HUES48 (cell line): ENCODE results near the gene ATP10A.

Experiments used
- H3K27ac ChIP-seq: one replicate; pipeline ENCODE4 v1.7.0; 2013; ENCODE audit warnings: low read depth, low read length, inconsistent platforms
- H3K27me3 ChIP-seq: 2 replicates; pipeline ENCODE4 v1.6.1; 2013; ENCODE audit warnings: mild to moderate bottlenecking, low read length; ENCODE audit not compliant: control insufficient read depth, insufficient read depth
- H3K36me3 ChIP-seq: 2 replicates; pipeline ENCODE4 v1.6.1; 2013; ENCODE audit warnings: low read length; ENCODE audit not compliant: control insufficient read depth, insufficient read depth
- H3K4me1 ChIP-seq: 2 replicates; pipeline ENCODE4 v1.6.1; 2013; ENCODE audit warnings: mild to moderate bottlenecking, low read length; ENCODE audit not compliant: control insufficient read depth, insufficient read depth
- H3K4me3 ChIP-seq: 2 replicates; pipeline ENCODE4 v1.5.1; 2013; ENCODE audit warnings: mild to moderate bottlenecking, low read depth, low read length
- H3K9ac ChIP-seq: 2 replicates; pipeline ENCODE4 v1.6.1; 2013; ENCODE audit warnings: mild to moderate bottlenecking, low read depth, low read length, moderate library complexity
- H3K9me3 ChIP-seq: 2 replicates; pipeline ENCODE4 v1.6.1; 2013; ENCODE audit warnings: low read length; ENCODE audit not compliant: control insufficient read depth, insufficient read depth

The ATP10A gene

DNA sequence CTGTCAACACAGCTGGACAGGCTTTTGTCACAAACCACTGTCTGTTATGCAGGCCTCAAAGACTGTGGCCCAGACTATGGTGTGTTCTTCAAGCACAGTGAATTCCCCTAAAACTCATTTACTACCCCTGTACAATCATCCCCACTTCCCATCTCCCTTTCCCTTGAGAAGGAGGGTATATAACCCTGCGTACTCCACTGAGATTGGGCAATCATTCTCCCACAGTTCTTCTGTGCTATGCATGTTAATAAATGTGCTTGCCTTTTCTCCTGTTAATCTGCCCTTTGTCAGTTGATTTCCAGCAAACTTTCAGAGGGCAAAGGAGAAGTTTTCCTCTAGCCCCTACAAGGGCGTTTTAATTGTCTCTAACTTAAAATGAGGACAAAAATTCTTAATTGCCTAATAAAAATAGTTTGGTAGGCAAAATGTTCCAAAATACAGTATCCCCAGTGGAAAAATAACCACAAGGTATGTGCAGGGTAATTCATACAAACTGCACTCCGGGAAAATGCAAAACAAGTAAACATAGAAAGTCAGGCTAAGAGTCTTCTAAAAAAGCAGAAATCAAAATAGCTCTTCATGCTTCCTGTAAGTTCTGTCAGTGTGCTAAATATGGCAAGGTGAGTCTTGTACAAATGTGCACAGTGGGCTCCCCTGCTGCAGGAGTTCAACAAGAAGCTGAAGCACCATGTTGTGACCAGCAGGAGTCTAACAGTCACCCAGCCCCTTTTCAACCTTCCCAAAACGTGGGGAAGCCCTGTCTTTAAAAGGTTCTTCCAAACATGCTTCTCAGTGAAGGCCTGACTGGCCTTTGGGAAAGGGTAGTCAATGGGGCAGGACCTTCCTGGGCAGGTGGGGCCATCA lies 10.2 kb downstream of the ATP10A start:
- Histone ChIP-seq H3K27ac (no peak overlapping the region), H3K27me3 (no peaks in the 10 kb centered on the region), H3K4me1 (peaks cover 44% of the 10 kb centered on the region)

DNA sequence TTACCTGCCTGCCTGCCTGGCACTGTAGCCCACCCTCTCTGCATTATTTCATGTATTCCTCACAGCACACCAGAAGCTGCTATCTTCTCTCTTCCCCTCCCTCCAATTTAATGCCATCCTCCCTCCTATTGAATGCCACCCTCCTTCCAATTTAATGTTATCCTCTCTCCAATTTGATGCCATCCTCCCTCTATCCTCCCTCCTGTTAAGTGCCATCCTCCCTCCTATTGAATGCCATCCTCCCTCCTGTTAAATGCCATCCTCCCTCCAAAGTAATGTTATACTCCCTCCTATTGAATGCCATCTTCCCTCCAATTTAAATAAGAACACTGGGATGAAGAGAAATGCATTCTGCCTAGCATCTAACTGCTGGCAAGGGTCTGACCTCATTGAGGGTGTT lies 11.1 kb downstream of the ATP10A start:
- no peak overlapping the region for H3K4me3 ChIP-seq
- no peak overlapping the region for H3K27ac ChIP-seq
- H3K9me3 ChIP-seq, result no peaks in the 10 kb centered on the region
- peaks cover 45% of the 10 kb centered on the region for H3K4me1 ChIP-seq
- no peak overlapping the region for H3K9ac ChIP-seq
- no peaks in the 10 kb centered on the region for H3K36me3 ChIP-seq
- H3K27me3 ChIP-seq, result no peaks in the 10 kb centered on the region

More for the DNA sequence above, 10.2 kb downstream of the ATP10A start:
- Histone ChIP-seq H3K9me3 (no peaks in the 10 kb centered on the region), H3K36me3 (no peaks in the 10 kb centered on the region), H3K4me3 (no peak overlapping the region), H3K9ac (no peak overlapping the region)

DNA sequence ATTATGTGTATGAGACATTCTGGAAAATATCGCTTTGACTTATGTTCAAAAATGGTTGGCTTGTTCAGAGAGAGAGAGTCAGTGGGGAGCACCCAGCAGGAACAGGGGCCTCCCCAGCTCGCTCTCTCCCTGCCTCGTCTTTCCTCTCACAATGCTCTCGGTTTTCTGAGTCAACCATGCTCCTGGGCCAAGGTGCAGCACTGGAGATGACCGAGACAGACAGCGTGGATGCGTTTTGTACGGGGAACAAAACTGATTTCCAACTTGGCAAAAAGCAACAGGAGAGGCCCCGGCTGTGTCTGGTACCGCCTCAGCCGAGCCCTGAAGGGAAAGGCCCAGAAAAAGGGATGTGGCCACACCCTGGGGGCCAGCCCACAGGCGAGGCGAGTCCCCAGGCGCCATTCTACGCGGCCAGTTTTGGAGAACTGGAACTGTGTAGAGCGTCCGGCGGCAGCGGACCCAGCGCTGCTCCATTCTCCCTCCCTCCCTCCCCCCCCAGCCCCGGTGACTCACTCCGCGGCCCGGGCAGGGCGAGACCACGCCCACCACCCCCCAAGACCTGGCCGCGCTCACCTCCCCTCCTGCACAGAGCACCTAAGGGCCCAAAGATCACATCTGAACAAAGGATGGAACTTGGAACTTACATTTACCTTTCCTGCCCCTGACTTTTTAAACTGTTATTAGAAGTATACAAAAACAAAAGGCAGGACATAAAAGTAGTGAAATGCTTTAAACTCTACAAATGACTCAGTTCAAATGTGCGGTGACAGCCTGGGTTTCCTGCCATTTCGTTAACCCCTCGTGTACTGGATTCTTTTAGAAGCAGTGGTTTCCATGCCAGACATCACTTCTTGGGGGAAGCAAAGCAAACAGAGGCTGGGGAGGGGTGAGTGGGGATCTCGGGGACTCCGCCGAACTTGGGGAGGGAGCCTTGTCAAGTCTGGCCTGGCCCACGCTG lies 12.7 kb downstream of the ATP10A start:
- Histone ChIP-seq H3K36me3 (no peaks in the 10 kb centered on the region), H3K27ac (peak overlapping the region; percentile 23), H3K9ac (peak overlapping the region; percentile 53), H3K9me3 (no peaks in the 10 kb centered on the region), H3K27me3 (no peaks in the 10 kb centered on the region), H3K4me3 (peak overlapping the region; percentile 56), H3K4me1 (peaks cover 45% of the 10 kb centered on the region)

DNA sequence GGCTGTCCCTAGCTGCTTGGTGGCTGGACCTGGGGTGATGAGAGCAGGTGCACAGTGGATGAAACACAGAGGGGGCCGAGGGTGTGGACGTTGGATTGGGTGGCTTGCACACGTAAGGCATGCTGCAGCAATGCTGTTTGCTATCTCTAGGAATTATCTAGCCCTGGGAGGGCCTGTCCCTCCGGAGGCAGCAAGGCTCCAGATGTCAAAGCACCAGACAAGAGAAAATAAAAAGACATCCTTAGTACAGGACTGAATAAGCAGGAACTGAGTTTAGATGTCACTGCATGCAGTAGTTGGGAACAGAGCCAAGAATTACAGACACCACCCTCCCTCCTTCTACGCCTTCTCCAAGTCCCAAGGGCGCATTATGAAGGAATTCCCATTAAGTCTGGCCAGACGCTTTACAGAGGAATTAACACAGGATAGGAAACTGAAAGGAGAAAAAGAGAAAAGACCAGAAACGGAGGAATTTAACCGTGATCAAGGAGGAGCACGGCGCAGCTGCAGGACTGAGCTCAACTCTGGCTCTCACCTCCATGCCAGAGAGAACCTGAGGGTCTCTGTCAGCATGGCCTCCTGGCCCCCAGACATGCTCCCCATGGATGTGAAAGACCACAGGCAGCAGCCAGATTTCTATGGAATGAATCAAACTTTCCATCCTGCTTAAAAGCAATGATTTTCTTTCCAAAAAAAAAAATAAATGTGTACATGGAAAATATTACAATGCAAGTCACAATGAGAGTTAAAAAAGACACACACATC lies 13.8 kb downstream of the ATP10A start:
- Histone ChIP-seq H3K4me3 (no peak overlapping the region; the same call in 1 of the 2 replicates), H3K9ac (no peak overlapping the region), H3K27ac (peak overlapping the region; percentile 1)

DNA sequence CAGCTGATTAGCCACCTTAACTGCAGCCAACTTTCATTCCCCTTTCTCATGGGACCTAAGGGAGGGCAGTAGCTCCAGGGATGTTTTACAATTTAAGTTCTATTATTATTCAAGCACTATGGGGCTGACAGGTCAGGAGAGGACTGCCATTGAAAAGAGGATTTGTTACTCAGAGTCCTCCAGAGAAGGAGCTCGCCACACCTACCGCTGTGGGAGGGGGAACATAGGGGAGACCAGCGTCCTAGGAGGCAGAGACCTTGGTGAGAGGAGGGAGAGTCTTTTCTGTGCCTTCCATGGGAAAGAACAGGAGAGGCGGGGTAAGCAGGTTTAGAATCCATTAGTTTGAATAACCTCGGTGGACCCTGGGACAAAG lies 14.4 kb downstream of the ATP10A start:
- no peaks in the 10 kb centered on the region for H3K36me3 ChIP-seq
- H3K27ac ChIP-seq, result peak overlapping the region; percentile 1
- no peaks in the 10 kb centered on the region for H3K9me3 ChIP-seq
- H3K4me3 ChIP-seq, result no peak overlapping the region; the same call in 1 of the 2 replicates
- no peak overlapping the region for H3K9ac ChIP-seq
- H3K27me3 ChIP-seq, result no peaks in the 10 kb centered on the region
- peaks cover 45% of the 10 kb centered on the region for H3K4me1 ChIP-seq

More for the DNA sequence above, 13.8 kb downstream of the ATP10A start:
- no peaks in the 10 kb centered on the region for H3K36me3 ChIP-seq
- H3K9me3 ChIP-seq, result no peaks in the 10 kb centered on the region
- no peaks in the 10 kb centered on the region for H3K27me3 ChIP-seq
- peaks cover 45% of the 10 kb centered on the region for H3K4me1 ChIP-seq

DNA sequence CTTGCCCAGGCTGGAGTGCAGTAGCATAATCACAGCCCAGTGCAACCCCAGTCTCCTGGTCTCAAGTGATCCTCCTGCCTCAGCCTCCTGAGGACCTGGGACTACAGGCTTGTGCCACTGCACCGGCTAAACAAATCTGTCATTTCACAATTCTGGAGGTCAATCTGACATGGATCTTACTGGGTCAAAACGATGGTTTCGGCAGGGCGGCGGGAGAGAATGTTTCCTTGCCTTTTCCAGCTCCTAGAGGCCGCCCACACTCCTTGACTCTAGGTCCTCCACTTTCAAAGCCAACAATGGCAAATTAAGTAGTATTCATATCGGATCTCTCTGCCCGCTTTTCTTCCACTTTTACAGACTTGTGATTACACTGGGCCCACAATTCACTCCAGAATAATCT lies 14.8 kb downstream of the ATP10A start:
- Histone ChIP-seq H3K4me3 (no peak overlapping the region), H3K9me3 (no peaks in the 10 kb centered on the region), H3K27ac (no peak overlapping the region), H3K36me3 (no peaks in the 10 kb centered on the region), H3K27me3 (no peaks in the 10 kb centered on the region), H3K4me1 (peaks cover 43% of the 10 kb centered on the region), H3K9ac (no peak overlapping the region)

DNA sequence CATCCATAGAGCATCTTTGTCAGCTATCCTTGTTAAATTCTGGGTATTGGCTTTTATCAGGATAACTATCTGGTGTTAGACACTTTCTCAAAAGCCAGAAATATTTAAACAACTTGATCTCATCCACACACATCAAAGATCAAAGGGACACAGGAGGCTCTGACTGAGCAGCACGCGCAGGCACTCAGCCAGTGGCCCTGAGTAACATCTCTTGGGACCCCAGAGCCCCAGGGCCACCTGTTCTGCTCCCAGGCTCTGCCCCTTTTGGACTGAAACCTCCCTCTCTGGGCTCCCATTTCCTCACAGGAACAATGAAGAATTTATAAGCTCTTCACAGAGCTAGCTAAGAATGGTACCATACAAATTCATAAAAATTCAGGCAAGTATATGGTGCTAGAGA lies 16.1 kb downstream of the ATP10A start:
- no peaks in the 10 kb centered on the region for H3K27me3 ChIP-seq
- peaks cover 33% of the 10 kb centered on the region for H3K4me1 ChIP-seq
- no peaks in the 10 kb centered on the region for H3K36me3 ChIP-seq
- no peak overlapping the region for H3K27ac ChIP-seq
- H3K9ac ChIP-seq, result no peak overlapping the region
- no peaks in the 10 kb centered on the region for H3K9me3 ChIP-seq
- no peak overlapping the region for H3K4me3 ChIP-seq

DNA sequence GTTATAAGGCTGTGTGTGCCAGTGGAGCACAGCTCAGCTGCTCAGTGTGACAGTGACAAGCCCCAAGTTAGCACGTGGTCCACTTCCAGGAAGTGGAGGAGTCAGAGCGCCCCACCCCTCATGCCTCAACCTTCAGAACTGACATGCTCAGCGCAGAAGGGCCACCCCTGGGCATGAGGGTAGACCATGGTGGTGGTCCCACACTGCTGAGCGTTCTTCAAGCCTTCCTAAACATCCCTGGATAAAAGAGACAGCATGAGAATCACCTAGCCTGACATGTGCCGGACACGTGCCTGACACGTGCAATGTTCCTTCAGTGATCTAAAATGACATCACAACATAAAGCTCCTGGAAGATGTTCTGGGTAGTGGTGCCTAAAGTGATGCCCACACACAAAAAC lies 16.8 kb downstream of the ATP10A start:
- Histone ChIP-seq H3K27ac (no peak overlapping the region), H3K9me3 (no peaks in the 10 kb centered on the region), H3K4me3 (no peak overlapping the region), H3K4me1 (peaks cover 30% of the 10 kb centered on the region), H3K9ac (no peak overlapping the region), H3K36me3 (no peaks in the 10 kb centered on the region), H3K27me3 (no peaks in the 10 kb centered on the region)

DNA sequence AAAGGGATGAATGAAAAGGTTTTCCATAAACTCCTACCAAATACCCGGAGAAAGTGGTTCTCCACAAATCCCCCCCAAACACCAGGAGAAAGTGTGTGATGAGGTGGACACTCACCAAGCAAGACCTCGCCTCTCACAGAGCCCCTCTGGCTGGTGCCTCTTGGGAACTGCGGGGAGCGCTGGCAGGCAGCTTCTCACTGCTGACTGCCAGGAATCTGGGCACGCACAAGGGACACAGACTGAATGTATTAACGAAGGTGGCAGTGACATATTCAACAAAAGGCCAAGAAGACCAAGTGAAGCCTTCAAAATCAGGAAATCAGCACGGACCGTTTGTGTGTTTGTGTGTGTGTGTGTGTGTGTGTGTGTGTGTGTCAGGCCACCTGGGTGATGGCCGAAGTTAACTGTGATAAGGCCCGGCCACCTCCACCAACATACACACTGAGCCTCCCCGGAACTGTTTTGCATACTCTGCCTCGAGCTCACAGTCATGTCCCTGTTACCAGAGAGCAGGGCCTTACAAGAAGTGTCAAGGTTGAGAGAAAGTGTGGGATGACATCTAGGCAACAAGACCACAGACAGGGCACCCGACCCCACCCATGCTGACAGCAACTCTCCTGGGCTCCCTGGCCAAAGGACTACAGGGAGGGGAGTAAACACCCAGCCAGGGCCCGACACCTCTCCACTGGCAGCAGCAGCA lies 18.0 kb downstream of the ATP10A start:
- H3K9ac ChIP-seq, result no peak overlapping the region
- H3K36me3 ChIP-seq, result no peaks in the 10 kb centered on the region
- H3K27ac ChIP-seq, result no peak overlapping the region
- H3K4me3 ChIP-seq, result no peak overlapping the region
- peaks cover 22% of the 10 kb centered on the region for H3K4me1 ChIP-seq
- no peaks in the 10 kb centered on the region for H3K27me3 ChIP-seq
- H3K9me3 ChIP-seq, result no peaks in the 10 kb centered on the region

DNA sequence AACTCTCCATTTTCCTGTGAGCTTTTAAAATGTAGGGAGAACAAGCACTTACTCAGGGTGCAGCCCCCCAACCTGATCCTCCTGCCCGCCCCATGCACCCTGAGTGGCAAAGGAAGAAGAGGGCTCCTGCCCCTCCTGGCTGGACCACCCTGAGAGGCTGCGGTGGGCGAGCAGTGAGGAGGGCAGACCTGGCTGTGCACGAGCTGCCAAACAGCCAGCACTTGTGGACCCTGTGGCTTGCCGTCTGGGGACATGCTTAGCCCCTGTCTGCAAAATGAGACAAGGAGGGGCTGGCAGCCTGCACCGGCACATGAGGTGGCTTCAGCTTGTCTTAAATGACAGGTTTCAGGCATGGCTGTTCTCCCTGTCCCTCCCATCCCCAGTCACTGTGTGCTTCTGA lies 18.6 kb downstream of the ATP10A start:
- Histone ChIP-seq H3K4me1 (peaks cover 16% of the 10 kb centered on the region), H3K9ac (no peak overlapping the region), H3K27ac (no peak overlapping the region), H3K27me3 (no peaks in the 10 kb centered on the region), H3K9me3 (no peaks in the 10 kb centered on the region), H3K4me3 (no peak overlapping the region), H3K36me3 (no peaks in the 10 kb centered on the region)
